ENCODE data around the gene H2BK1. TPM values are rescaled to one million over a fixed set of nuclear protein-coding genes. Genes with fewer than 3 reads are reported as not detected.

The H2BK1 gene
- polyA plus RNA-seq, 3 donors, result not detected

- no peak overlapping the region for H3K4me2 ChIP-seq (replicated peaks; ENCODE audit: extremely low read depth, low read length, poor library complexity, severe bottlenecking)
- Mint-ChIP-seq H3K4me3 (peak overlapping the region in 1 of 2 donors; percentile 91), H3K9me3 (peaks cover 0 to 15% (median 12%) of the 10 kb centered on the region in 7 donors), H3K36me3 (peaks cover 31 to 61% of the 10 kb centered on the region in 2 donors), H3K27me3 (ENCODE audit: low read depth in 3 of 3) (peaks cover 55 to 78% (median 63%) of the 10 kb centered on the region in 3 donors), H3K27ac (no peak overlapping the region), H3K4me1 (peaks cover 38% of the 10 kb centered on the region)
- WGBS (ENCODE audit: insufficient coverage), result 98% methylated on average over 7 of the region's 17 CpGs
- H3K27me3 ChIP-seq (ENCODE audit: control insufficient read depth in 2 of 2, insufficient read depth in 2 of 2, low read length in 2 of 2), result peaks cover 29 to 49% of the 10 kb centered on the region in 2 donors
- DNase-seq, result no peak
- H4K20me1 ChIP-seq (ENCODE audit: insufficient read depth, low read length), result peaks cover 89% of the 10 kb centered on the region
- intact Hi-C loops (cut with micrococcal nuclease), result loop anchor here (5.0 kb wide), 1 partner anchor 49 kb away; no protein-coding TSS in a partner anchor
- no peak overlapping the region for H2AFZ ChIP-seq (ENCODE audit: insufficient read depth, low read depth, low read length, poor library complexity, severe bottlenecking)
- no peaks in the 10 kb centered on the region for H3K79me2 ChIP-seq (ENCODE audit: insufficient read depth, low read length)
- no peak overlapping the region for H3K27ac ChIP-seq (ENCODE audit: low read depth in 1 of 2, low read length in 2 of 2)
- TF ChIP-seq CTCF (IDR thresholded peaks at IDR 0.05), result no peak
- H3K4me1 ChIP-seq (ENCODE audit: control insufficient read depth in 1 of 2, insufficient read depth in 2 of 2, low read length in 2 of 2), result peaks cover 22 to 32% of the 10 kb centered on the region in 2 donors
- peaks cover 0 to 8% of the 10 kb centered on the region in 2 donors for H3K9me3 ChIP-seq (replicated peaks in 1 of 2; ENCODE audit: control insufficient read depth in 1 of 2, insufficient read depth in 1 of 2, low read length in 2 of 2)
- no peak overlapping the region for H3K4me3 ChIP-seq (replicated peaks in 1 of 3; ENCODE audit: low read depth in 2 of 3, low read length in 3 of 3)
- H3K9ac ChIP-seq (ENCODE audit: insufficient read depth, low read length, poor library complexity, severe bottlenecking), result no peak overlapping the region
- H3K36me3 ChIP-seq (replicated peaks in 1 of 2; ENCODE audit: control insufficient read depth in 1 of 2, insufficient read depth in 2 of 2, low read length in 2 of 2), result no peaks in the 10 kb centered on the region
Measured at GRCh38 chr7:151252961-151253711, 42.8 kb upstream of the H2BK1 start.

- Histone ChIP-seq H3K4me2 (replicated peaks; ENCODE audit: extremely low read depth, low read length, poor library complexity, severe bottlenecking) (peak overlapping the region; percentile 67), H3K4me1 (ENCODE audit: control insufficient read depth in 1 of 2, insufficient read depth in 2 of 2, low read length in 2 of 2) (peaks cover 29 to 38% of the 10 kb centered on the region in 2 donors), H3K79me2 (ENCODE audit: insufficient read depth, low read length) (no peaks in the 10 kb centered on the region), H3K9me3 (replicated peaks in 1 of 2; ENCODE audit: control insufficient read depth in 1 of 2, insufficient read depth in 1 of 2, low read length in 2 of 2) (peaks cover 0 to 8% of the 10 kb centered on the region in 2 donors), H3K27me3 (ENCODE audit: control insufficient read depth in 2 of 2, insufficient read depth in 2 of 2, low read length in 2 of 2) (peaks cover 35 to 55% of the 10 kb centered on the region in 2 donors), H2AFZ (ENCODE audit: insufficient read depth, low read depth, low read length, poor library complexity, severe bottlenecking) (no peak overlapping the region), H3K36me3 (replicated peaks in 1 of 2; ENCODE audit: control insufficient read depth in 1 of 2, insufficient read depth in 2 of 2, low read length in 2 of 2) (no peaks in the 10 kb centered on the region), H4K20me1 (ENCODE audit: insufficient read depth, low read length) (peaks cover 89% of the 10 kb centered on the region), H3K4me3 (replicated peaks in 1 of 3; ENCODE audit: low read depth in 2 of 3, low read length in 3 of 3) (peak overlapping the region in 1 of 3 experiments; percentile 59), H3K27ac (ENCODE audit: low read depth in 1 of 2, low read length in 2 of 2) (no peak overlapping the region), H3K9ac (ENCODE audit: insufficient read depth, low read length, poor library complexity, severe bottlenecking) (no peak overlapping the region)
- peaks cover 0 to 15% (median 13%) of the 10 kb centered on the region in 7 donors for H3K9me3 Mint-ChIP-seq
- no CpG with 5 or more reads among the region's 9 CpGs for WGBS (ENCODE audit: insufficient coverage)
- no peak for DNase-seq
- peaks cover 24 to 55% of the 10 kb centered on the region in 2 donors for H3K36me3 Mint-ChIP-seq
- peaks cover 44% of the 10 kb centered on the region for H3K4me1 Mint-ChIP-seq
- intact Hi-C loops (cut with micrococcal nuclease), result loop anchor here (5.0 kb wide), 1 partner anchor 50 kb away; no protein-coding TSS in a partner anchor
- no peak for TF ChIP-seq CTCF (IDR thresholded peaks at IDR 0.05)
- H3K27me3 Mint-ChIP-seq (ENCODE audit: low read depth in 3 of 3), result peaks cover 60 to 78% (median 69%) of the 10 kb centered on the region in 3 donors
- H3K27ac Mint-ChIP-seq, result no peak overlapping the region
- peak overlapping the region; percentile 63 to 91 for H3K4me3 Mint-ChIP-seq
Measured at GRCh38 chr7:151252561-151252835, 42.2 kb upstream of the H2BK1 start.

Data from CD14-positive monocyte (primary cell).